Measurements from ENCODE around the gene BTN2A1. TPM values are rescaled to one million over a fixed set of nuclear protein-coding genes. Genes with fewer than 3 reads are reported as not detected.
A peak's percentile ranks its signal among the peaks of the same experiment; 100 is the strongest.

The BTN2A1 gene
- total and polyA plus RNA-seq, 2 of the 13 experiments (the other 11 are each of a cell fraction or from before 2014, with no cell fraction given) = 16.4 to 30.4 TPM

DNA sequence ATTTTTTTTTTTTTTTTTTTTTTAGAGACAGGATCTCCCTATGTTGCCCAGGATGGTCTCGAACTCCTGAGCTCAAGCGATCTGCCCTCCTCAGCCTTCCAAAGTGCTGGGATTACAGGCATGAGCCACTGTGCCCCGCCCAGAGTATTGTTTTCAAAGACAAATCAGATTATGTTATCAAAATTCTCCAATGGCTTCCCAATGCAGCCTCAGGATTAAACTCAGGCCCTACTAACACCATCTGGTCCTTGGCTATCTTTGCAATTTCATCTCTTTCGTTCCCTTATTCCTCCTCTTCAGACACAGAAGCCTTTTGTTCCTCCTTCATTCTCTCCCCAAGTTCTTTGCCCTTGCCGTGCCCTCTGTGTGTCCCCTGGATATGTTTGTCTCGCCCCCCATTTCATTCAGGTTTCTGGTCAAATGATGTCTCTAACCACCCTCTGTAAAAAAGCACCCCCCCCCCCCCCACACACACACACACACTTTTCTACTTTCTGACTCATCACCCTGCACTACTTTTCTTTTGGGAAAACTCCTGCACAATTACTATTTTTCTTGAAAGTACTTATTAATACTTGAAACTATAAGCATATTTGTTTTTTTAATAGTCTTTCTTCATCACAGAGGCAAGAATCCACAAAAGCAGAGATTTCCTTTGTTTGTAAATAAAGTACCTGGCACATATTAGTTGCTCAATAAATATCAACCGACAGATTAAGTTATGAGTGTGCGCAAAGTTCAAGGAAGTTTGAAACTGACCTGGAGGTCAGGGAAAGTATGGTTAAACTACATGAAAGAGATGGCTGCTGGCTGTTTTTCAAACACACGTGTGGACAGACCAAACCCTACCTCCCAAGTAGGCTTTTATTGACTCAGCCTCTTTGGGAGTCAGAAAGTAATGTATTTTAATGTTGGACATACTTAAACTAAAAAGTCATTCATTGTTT lies 59.0 kb downstream of the BTN2A1 start (continued):
- TF ChIP-seq ZNF589 (CRISPR knock-in tag; conservative IDR thresholded peaks at IDR 0.05) = no peak
- no peak for TF ChIP-seq ZBTB20 (CRISPR knock-in tag; IDR thresholded peaks at IDR 0.05; ENCODE audit: borderline replicate concordance, low read depth)
- 0 out of 2 replicates have a peak, but pooled peaks have one; percentile 53 for TF ChIP-seq ZBTB37 (CRISPR knock-in tag; IDR thresholded peaks at IDR 0.05)
- TF ChIP-seq EP300 (IDR thresholded peaks at IDR 0.05; ENCODE audit: low read depth in 2 of 2, low read length in 2 of 2) = peak in 1 of 2 experiments; percentile 75; a peak in 2 of 4 replicates
- no peak for TF ChIP-seq EP300 (CRISPR knock-in tag; IDR thresholded peaks at IDR 0.05; ENCODE audit: borderline replicate concordance)
- peak; percentile 29; the same call in 1 of the 2 replicates for TF ChIP-seq ZNF652 (CRISPR knock-in tag; IDR thresholded peaks at IDR 0.05; ENCODE audit: borderline replicate concordance, low read depth)
- TF ChIP-seq ZNF772 (CRISPR knock-in tag; IDR thresholded peaks at IDR 0.05) = no peak
- no peak for TF ChIP-seq ZNF263 (CRISPR knock-in tag; IDR thresholded peaks at IDR 0.05)
- TF ChIP-seq, protein P1, sequence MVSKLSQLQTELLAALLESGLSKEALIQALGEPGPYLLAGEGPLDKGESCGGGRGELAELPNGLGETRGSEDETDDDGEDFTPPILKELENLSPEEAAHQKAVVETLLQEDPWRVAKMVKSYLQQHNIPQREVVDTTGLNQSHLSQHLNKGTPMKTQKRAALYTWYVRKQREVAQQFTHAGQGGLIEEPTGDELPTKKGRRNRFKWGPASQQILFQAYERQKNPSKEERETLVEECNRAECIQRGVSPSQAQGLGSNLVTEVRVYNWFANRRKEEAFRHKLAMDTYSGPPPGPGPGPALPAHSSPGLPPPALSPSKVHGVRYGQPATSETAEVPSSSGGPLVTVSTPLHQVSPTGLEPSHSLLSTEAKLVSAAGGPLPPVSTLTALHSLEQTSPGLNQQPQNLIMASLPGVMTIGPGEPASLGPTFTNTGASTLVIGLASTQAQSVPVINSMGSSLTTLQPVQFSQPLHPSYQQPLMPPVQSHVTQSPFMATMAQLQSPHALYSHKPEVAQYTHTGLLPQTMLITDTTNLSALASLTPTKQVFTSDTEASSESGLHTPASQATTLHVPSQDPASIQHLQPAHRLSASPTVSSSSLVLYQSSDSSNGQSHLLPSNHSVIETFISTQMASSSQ (IDR thresholded peaks at IDR 0.05; ENCODE audit: low read depth) = no peak
- TF ChIP-seq, protein P1 (CRISPR knock-in tag; IDR thresholded peaks at IDR 0.05; ENCODE audit: borderline replicate concordance) = 0 out of 2 replicates have a peak, but pooled peaks have one; percentile 49
- TF ChIP-seq ADNP (CRISPR knock-in tag; IDR thresholded peaks at IDR 0.05) = no peak
- no peak for TF ChIP-seq ZNF792 (CRISPR knock-in tag; IDR thresholded peaks at IDR 0.05)
- TF ChIP-seq TARDBP (CRISPR knock-in tag; IDR thresholded peaks at IDR 0.05) = no peak
- TF ChIP-seq TBL1XR1 (IDR thresholded peaks at IDR 0.05; ENCODE audit: borderline replicate concordance, low read length, partially characterized antibody) = no peak
- TF ChIP-seq ZNF329 (CRISPR knock-in tag; IDR thresholded peaks at IDR 0.05; ENCODE audit: low read depth) = no peak
- TF ChIP-seq EEA1 (CRISPR knock-in tag; IDR thresholded peaks at IDR 0.05; ENCODE audit: borderline replicate concordance) = no peak
- TF ChIP-seq, protein P2, sequence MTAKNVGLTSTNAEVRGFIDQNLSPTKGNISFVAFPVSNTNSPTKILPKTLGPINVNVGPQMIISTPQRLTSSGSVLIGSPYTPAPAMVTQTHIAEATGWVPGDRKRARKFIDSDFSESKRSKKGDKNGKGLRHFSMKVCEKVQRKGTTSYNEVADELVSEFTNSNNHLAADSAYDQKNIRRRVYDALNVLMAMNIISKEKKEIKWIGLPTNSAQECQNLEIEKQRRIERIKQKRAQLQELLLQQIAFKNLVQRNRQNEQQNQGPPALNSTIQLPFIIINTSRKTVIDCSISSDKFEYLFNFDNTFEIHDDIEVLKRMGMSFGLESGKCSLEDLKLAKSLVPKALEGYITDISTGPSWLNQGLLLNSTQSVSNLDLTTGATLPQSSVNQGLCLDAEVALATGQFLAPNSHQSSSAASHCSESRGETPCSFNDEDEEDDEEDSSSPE (CRISPR knock-in tag; IDR thresholded peaks at IDR 0.05) = no peak
- TF ChIP-seq SETDB1 (CRISPR knock-in tag; IDR thresholded peaks at IDR 0.05; ENCODE audit: borderline replicate concordance) = no peak
- no peak for TF ChIP-seq BRCA1 (CRISPR knock-in tag; IDR thresholded peaks at IDR 0.05)
- no peak for TF ChIP-seq ZNF577 (CRISPR knock-in tag; IDR thresholded peaks at IDR 0.05; ENCODE audit: borderline replicate concordance, low read depth)
- no peak for TF ChIP-seq KDM6A (CRISPR knock-in tag; IDR thresholded peaks at IDR 0.05; ENCODE audit: low read depth)
- TF ChIP-seq ZSCAN31 (CRISPR knock-in tag; IDR thresholded peaks at IDR 0.05; ENCODE audit: low read depth) = no peak
- TF ChIP-seq HOXA9 (CRISPR knock-in tag; IDR thresholded peaks at IDR 0.05; ENCODE audit: borderline replicate concordance) = no peak
